HG03457 (cell line): Measurements from ENCODE around the gene DLX2.
"Not testable (repeated sequence)": the region's sequence is repeated elsewhere in the genome, so short reads cannot be mapped to it uniquely, and the experiment has no call there.

Experiments used
- ATAC-seq: cut with Tn5 transposase; IDR thresholded peaks from one replicate; pipeline ENCODE4 v1.9.1; 2021; ENCODE audit warnings: moderate number of reproducible peaks; ENCODE audit not compliant: unreplicated experiment

The DLX2 gene

GRCh38 chr2:172102391-172103359 is at the start of gene DLX2:
Gene DLX2, minus strand, starts transcription at chr2:172102900. Its CDS starts 362 bp downstream, at chr2:172102538.
- ATAC-seq: peak; percentile 56

- no peak for ATAC-seq
Observed at GRCh38 chr2:172147944-172148650, 45.4 kb upstream of the DLX2 start.

- no peak for ATAC-seq
Observed at GRCh38 chr2:172143817-172144216, 41.1 kb upstream of the DLX2 start.

GRCh38 chr2:172138727-172139126 is 36.0 kb upstream of the DLX2 start:
- not testable (repeated sequence) for ATAC-seq

GRCh38 chr2:172137943-172138342 is 35.2 kb upstream of the DLX2 start:
- no peak for ATAC-seq

GRCh38 chr2:172137109-172137508 is 34.4 kb upstream of the DLX2 start:
- no peak for ATAC-seq

- ATAC-seq: no peak
Observed at GRCh38 chr2:172135446-172135845, 32.7 kb upstream of the DLX2 start.

GRCh38 chr2:172134270-172134669 is 31.6 kb upstream of the DLX2 start:
- ATAC-seq: no peak

GRCh38 chr2:172131713-172132555 is 29.2 kb upstream of the DLX2 start:
- no peak for ATAC-seq

- no peak for ATAC-seq
Observed at GRCh38 chr2:172129404-172129803, 26.7 kb upstream of the DLX2 start.

GRCh38 chr2:172128484-172128883 is 25.8 kb upstream of the DLX2 start:
- ATAC-seq: no peak

GRCh38 chr2:172120118-172120517 is 17.4 kb upstream of the DLX2 start:
- ATAC-seq: no peak

- no peak for ATAC-seq
Observed at GRCh38 chr2:172119089-172119488, 16.4 kb upstream of the DLX2 start.

GRCh38 chr2:172116107-172116506 is 13.4 kb upstream of the DLX2 start:
- no peak for ATAC-seq

GRCh38 chr2:172114579-172114978 is 11.9 kb upstream of the DLX2 start:
- ATAC-seq: no peak

GRCh38 chr2:172114176-172114575 is 11.5 kb upstream of the DLX2 start:
- ATAC-seq: not testable (repeated sequence)

- no peak for ATAC-seq
Observed at GRCh38 chr2:172113617-172114016, 10.9 kb upstream of the DLX2 start.

GRCh38 chr2:172109988-172110811 is 7.5 kb upstream of the DLX2 start:
- no peak for ATAC-seq

- ATAC-seq: no peak
Observed at GRCh38 chr2:172109256-172109987, 6.7 kb upstream of the DLX2 start.

GRCh38 chr2:172108587-172108930 is 5.9 kb upstream of the DLX2 start:
- ATAC-seq: no peak
